ENCODE measurements around the gene KRTAP10-5.

The KRTAP10-5 gene

DNA sequence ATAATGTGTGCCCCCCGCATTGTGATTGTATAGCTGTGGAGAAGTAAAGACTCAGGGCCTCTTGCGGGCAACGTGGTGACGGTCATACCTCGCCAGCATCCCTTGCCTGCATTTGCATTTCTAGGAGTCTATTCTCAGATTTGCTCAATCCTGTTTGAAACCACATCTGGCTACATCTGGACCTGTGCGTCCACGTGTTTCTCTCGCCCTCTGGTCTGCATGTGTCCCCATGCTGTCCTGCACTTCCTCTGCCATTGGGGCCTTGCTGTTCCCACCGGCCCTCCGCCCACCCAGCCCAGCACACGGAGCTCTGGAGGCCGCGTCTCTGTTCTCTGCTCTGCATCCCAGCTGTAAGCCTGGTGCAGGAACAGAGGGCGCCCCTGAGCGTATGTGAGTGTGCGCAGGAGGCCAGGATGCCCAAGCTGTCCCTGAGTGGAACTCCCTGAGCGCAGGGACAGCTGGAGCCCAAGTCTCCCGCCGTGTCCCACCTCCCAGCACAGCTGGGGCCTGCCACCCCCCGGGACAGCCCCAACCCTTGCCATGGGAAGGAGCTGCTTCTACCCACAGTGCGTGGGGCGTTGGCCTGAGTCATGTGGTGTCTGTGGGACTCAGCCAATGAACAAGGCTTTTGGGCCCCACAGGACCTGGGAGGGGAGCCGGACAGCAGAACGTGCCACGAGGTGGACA is 30.7 kb downstream of the KRTAP10-5 start:
- no peak for DNase-seq (ENCODE audit: low read depth in 2 of 2)

DNA sequence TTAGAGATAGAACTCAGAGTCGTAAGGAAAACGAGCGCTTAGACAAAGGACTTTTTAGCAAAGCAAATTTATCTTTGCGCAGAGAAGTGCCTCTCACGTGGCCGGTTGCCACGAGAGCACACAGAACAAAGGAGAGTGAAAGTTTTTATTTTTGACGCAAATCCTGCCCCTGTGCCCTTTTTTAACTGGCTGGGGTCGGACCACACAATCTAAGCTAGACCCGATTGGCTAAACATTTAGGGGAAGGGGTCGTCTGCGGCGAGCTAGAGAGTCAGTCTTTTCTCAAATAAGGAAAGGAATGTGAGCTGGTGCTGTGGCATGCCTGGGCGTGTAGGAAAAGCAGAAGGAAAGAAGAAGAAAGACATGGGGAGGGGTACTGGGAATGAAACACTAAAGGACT is 31.5 kb downstream of the KRTAP10-5 start:
- no peak for DNase-seq (ENCODE audit: low read depth in 2 of 2)

DNA sequence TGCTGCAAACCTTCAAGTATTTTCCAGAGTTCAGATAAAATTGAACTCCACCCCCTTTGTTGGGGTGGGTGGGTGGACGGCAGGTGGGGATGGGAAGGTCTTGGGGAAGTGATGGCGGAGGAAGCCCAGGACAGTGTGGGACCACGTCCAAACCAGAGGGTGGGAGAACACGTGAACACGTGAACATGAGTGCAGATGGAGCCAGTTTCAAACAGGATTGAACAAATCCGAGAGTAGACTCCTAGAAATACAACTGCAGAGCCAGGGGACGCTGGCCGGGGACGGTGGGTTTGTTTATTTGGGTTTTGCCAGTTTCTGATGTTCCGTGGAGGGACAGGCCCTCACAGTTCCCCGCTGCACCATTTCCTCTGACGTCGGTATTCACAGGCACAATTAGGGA is 32.0 kb downstream of the KRTAP10-5 start:
- DNase-seq (ENCODE audit: low read depth in 2 of 2): no peak

GRCh38 chr21:44547656-44548331 is 32.6 kb downstream of the KRTAP10-5 start:
- no peak for DNase-seq (ENCODE audit: low read depth in 2 of 2)

DNA sequence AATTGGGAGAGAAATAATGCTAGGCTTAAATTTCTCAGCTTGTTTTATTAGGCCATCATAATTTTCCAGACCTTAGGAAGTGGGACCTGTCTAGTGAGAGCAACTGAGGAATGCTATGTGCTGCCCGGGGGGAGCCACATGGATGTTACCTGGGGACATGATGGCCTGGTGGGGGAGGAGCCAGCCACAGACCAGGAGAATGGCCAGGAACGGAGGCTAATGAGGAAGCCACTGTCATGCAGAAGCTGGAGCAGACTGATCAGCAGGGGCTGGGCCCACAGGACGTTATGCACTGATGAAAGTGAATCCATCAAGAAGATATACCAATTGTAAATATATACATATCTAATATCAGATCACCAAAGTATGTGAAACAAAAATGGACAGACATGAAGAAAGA is 35.8 kb downstream of the KRTAP10-5 start:
- DNase-seq (ENCODE audit: low read depth in 2 of 2): no peak

GRCh38 chr21:44542716-44543115 is 37.7 kb downstream of the KRTAP10-5 start:
- DNase-seq (ENCODE audit: low read depth in 2 of 2): no peak

DNA sequence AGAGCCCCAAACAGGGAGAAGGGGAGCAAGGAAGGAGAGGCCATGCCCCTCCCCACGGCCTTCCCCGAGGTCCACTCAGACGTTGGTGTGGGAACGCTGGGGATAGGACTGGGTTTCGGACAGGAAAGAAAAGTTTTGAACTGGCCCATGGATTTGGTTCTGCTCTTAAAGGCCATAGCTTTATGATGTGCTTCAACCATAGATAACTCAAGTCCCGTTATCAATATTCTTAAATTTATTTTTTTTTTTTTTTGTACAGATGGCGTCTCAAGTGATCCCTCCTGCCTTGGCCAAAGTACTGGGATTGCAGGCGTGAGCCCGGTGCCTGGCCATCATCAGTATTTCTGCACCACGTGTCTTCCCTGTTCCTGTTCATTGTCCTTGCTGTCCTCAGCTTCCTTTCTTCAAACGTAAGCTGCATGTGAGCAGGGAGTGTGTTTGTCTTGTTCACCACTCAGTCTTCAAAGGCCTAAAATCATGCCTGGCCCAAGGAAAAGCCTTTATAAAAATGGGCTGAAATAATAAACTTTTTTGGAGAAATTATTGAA is 39.6 kb downstream of the KRTAP10-5 start:
- DNase-seq (ENCODE audit: low read depth in 2 of 2): no peak

DNA sequence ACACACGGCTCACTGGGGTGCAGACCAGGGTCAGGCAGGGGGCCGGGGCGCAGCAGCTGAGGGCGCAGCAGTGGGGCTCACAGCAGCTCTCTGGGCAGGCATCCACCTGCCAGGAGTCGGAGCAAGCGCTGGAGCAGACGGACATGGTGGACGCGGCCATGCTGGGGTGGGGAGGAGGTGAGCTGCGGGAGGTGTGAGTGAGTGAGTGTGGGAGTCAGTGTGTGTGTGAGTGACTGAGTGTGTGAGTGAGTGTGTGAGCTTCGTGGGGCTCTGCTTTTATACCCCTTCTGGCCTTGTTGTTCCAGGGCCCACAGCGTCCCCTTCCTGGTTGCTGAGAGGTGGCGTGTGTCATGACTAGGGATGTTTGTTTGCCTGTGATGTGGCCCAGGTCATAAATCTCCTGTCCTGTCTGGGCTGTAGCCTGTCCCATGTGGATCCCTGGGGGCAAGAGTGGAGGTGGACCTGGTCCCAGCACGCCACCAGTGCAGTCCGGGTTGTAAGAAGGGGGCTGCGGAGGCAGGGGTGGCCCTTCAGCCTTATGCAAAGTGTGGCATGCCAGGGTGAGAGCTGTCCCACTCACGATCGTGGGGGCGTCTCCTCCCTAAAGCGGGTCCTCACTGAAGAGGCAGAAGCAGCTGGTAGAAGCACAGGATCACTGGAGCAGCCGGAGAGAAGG is 40.3 kb downstream of the KRTAP10-5 start, which contains the start of gene KRTAP10-1:
TSS of gene KRTAP10-1 (minus strand) at position 205 of the 676 bp plus-strand sequence. CDS start at position 160, 45 bp downstream.
- no peak for DNase-seq (ENCODE audit: low read depth in 2 of 2)

GRCh38 chr21:44539046-44539445 is 41.4 kb downstream of the KRTAP10-5 start:
- no peak for DNase-seq (ENCODE audit: low read depth in 2 of 2)

- no peak for DNase-seq (ENCODE audit: low read depth in 2 of 2)
Observed at GRCh38 chr21:44537930-44538911, 42.2 kb downstream of the KRTAP10-5 start.

GRCh38 chr21:44535963-44536362 is 44.4 kb downstream of the KRTAP10-5 start:
- DNase-seq (ENCODE audit: low read depth in 2 of 2): no peak

DNA sequence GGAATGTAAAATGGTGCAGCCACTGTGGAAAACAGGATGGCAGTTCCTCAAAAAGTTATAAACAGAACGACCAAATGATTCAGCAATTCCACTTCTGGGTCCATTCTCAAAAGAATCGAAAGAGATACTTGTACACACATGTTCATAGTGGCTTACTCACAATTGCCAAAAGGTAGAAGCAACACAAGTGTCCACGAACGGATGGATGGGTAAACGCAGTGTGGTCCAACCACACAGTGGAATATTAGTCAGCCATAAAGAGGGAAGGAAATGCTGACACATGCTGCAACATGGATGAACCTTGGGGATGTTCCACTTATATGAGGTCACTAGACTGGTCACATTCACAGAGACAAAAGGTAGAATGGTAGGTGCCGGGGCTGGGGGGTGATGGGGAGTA is 45.7 kb downstream of the KRTAP10-5 start:
- no peak for DNase-seq (ENCODE audit: low read depth in 2 of 2)

DNA sequence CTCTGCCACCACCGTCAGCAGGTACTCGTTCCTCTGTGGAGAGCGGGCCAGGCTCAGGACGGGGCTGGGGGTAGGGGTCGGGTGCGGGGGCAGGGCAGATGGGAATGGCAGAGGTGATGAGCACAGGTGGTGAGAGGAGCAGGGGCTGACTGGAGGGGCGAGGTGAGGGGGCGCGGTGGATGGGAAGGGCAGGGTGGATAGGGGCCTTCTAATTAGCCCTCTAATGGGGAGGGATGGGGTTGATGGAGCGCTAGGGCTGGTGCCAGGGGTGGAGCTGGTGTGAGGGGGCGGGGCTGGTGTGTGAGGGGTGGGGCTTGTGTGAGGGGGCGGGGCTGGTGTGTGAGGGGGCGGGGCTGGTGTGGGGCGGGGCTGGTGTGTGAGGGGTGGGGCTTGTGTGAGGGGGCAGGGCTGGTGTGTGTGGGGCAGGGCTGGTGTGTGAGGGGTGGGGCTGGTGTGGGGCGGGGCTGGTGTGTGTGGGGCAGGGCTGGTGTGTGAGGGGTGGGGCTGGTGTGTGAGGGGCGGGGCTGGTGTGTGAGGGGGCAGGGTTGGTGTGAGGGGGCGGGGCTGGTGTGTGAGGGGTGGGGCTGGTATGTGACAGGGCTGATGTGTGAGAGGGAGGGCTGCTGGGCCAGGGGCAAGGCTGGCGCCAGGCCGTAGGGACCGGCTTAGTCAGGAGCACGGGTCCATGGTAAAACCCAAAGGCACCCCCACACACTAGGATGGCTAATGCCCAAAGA is 46.3 kb downstream of the KRTAP10-5 start:
- DNase-seq (ENCODE audit: low read depth in 2 of 2): no peak

DNA sequence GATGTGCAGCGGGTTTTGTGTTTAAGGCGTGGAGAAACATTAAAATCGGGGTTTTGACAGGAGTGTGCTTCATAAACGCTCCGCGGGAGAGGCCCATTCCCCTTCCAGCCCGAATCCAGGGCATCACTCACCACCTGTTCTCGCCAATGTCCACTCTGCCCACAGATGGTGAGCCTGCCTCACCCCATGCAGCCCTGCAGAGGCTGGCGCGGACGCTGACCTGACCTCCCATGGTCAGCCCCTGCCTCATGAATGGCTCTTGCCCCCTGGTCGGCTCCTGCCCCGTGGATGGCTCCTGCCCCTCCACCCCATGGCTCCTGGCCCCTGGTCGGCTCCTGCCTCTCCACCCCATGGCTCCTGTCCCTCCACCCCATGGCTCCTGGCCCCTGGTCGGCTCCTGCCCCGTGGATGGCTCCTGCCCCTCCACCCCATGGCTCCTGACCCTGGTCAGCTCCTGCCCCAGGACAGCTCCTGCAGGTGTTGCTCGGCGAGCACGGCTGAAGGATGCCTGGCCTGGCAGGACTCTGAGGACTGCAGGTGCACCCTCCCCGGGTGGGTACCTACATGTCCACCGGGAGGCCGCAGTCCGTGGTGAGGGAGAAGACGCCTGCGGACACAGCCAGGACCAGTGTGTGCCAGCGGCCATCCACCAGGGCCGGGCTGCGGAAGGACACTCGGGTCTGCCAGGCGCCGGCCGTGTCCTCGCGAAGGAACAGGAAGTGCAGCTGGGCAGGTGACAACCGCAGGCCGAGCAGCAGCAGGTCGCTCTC is 47.1 kb downstream of the KRTAP10-5 start:
- DNase-seq (ENCODE audit: low read depth in 2 of 2): no peak

DNA sequence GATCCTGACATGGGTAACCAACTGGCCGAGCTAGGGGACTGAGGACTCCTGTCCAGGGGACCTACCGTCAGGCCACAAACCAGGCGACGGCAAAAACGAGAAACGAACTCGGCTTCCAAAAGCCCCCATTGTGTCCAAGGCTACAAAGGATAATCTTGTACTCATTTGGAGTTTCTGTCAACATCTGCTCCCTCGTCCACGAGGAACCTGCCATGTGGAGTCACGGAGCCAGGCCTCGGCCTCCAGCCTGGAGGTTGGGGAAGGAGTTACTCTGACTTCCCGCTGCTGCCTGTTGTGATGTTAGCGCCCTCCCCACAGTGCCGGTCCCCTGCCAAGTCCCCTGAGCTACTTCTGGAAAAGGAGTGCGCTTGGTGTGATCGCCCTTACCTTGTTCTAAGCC is 47.7 kb downstream of the KRTAP10-5 start:
- DNase-seq (ENCODE audit: low read depth in 2 of 2): no peak

DNA sequence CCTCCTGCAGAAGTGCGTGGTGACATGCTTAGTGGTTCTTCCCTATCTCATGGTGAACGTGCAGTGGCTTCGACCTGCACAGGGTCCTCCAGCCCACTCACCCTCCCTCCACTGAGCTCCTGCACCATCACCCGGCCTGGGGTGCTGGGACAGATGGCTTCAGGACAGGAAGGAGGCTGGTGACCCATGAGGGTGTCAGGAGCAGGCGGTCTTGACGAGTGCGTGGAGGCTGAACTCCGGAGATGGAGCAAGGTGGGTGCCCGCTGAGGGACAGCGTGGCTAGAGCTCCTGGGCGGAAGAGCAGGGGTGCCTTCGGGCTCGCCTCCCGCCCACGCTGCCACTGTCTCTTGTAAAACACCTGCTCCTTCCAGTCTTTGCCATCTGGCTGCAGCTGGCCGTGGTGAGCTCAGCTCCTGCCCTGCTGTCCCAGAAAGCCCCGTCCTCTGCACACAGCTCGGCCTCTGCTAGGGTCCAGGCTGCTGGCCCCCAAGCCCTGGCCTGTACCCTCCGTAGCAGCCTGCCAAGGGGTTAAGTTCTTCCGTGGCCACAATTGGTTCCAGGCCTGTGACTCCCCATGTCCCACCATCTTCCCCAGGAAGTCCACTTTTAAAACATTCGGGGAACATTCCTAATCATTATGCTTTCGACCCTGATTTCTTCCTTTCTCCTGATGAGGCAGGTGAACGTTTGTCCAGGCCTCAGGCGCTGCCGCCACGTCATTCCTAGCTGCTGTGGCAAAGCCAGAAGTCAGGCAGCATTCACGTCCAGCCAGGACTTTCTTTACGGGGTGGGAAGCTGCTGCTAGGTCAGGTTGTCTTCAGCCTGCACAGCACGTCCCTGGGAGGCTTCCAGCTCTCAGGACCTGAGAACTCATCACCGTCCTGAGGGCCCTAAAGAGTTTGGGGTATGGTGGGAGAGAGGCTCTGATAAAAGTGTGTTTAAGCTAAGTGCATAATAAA is 48.5 kb downstream of the KRTAP10-5 start:
- no peak for DNase-seq (ENCODE audit: low read depth in 2 of 2)

DNA sequence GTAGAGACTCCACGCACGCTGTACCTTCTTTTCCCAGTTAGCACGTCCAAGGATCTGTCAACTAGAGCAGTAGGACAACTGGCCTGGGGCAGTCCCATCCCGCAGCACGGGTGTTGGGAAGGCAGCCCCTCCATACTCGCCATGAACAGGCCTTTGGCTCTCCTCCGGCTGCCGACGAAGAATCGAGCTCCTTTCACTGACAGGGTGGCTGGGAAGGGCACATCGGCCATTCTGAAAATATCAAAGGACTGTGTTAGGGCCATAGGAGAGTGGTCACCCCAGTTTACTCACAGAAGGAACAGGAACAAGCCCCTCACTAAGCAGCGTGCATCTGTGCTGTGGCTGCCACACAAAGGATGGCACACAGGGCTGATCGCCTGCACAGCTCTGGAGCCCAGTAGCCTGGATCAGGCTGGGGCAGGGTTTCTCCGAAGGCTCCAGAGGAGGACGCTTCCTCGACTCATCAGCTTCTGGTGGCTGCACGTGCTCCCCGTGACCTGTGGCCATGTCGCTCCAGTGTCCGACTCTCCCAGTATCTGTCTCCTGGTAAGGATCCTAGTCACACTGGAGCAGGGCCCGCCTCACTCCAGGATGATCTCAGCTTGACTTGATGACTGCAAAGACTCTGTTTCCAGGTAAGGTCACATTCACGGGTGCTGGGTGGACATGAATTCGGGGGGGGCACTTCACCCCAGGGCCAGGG is 49.4 kb downstream of the KRTAP10-5 start:
- no peak for DNase-seq (ENCODE audit: low read depth in 2 of 2)
